GM21515 (cell line): Measurements from ENCODE around the gene UBE2B.
"Not testable (repeated sequence)": the region's sequence is repeated elsewhere in the genome, so short reads cannot be mapped to it uniquely, and the experiment has no call there.

ENCODE experiments used
- ATAC-seq: cut with Tn5 transposase; IDR thresholded peaks from one replicate; pipeline ENCODE4 v1.9.1; 2021; ENCODE audit not compliant: unreplicated experiment

The UBE2B gene

DNA sequence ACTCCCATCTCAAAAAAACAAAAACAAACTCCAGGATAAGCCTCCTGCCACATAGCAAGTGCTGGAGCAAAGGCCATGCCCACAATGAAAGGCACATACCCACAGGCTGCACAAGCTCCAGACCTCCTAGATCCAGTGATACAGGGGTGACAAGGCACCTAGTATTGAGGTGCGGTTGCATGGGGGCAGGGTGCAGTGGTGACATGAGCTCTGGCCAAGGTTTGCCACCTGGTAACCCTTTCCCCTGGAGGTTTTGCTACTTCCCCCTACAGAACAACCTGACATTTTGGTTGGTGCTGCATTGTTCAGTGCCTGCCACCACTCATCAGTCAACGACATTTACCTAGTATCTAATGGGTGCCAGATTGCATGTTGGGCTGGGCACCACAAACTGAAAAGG is 25.8 kb downstream of the UBE2B start:
- no peak for ATAC-seq

GRCh38 chr5:134398609-134399155 is 27.3 kb downstream of the UBE2B start:
- no peak for ATAC-seq

DNA sequence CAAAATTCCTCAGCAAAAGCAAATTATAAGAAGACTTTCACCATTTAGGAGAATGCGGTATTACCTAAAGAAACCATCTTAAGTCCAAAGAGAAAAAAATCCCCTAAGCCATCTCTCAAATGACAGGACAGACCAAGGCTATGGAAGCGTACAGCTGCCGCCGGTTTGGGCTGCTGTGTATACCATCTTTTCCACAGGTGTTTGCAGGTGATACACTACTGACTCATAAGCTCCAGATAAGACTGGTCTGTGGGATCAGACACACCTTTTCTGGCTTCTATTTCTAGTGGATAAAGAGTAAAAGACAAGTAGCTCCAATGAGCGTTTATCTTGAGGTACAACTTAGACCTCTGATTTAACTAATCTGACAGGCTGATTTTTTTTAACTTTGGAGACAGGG is 32.6 kb downstream of the UBE2B start:
- ATAC-seq: no peak

DNA sequence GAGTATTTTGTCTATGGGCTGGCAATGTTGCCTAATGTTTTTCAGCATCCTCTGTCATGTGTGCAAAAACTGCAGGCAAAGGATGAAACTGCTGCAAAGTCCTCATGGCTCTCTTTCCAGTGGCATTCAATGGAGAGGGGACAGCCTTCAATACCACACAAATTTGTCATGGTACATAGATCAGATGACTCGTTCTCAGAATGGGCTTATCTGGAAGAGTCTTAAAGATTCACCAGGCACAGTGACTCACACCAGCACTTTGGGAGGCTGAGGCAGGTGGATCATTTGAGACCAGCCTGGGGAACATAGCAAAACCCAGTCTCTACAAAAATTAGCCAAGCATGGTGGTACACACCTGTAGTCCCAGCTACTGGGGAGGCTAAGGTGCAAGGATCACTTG is 35.0 kb downstream of the UBE2B start:
- ATAC-seq: no peak

DNA sequence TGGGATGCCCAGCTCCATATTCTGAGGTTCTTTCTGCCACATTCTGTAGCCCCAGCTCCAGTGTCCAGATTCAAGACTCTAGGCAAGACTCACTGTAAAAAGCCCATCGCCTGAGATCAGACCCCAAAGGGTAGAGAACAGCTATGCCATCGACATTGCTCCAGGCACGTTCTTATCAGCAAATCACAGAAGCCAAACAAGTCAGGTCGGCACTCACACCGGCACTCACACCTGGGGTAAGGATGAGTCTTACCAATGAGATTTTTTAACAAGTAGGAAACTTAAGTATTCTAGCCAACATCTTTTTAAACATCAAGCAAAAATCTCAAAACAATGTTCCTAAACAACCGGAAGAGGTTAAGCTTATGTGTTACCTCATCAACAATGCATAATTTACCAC is 38.0 kb downstream of the UBE2B start:
- ATAC-seq: no peak

- no peak for ATAC-seq
Measured at GRCh38 chr5:134410822-134411221, 39.5 kb downstream of the UBE2B start.

GRCh38 chr5:134411228-134411545 is 39.8 kb downstream of the UBE2B start:
- ATAC-seq: peak; percentile 6

DNA sequence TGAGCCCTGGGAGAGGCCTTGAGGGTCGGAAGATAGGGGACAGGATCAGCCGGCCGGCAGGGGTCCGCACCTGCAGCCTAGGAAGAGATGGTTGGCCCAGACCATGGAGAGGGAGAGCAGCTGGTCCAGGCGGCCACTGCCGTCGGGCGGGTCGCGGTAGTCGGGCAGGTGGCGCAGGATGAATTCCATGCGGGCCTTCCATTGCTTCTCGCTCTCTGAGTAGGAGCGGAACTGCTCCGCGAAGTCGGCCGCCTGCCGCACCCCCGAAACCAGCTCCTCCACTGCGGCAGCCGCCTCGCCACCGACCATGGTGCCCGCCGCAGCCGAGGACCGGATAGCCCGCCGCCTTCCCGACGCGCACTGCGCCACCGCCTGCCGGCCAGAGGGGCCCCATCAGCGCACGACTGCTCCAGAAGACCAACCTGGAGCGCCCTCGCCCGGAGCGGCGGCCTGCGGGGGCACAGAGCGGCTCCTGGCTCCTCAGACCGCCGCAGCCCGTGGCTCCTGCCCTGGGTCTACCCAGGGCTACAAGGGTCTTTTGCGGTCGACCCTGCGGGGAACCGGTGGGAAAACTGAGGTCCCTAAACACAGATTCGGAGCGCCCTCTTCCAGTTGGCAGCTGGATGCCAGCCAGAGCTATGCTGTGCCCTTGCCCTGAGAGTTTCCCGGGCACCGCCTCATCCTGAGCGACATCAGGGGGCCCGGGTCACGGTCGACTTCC is 40.3 kb downstream of the UBE2B start, which contains the start of gene CDKN2AIPNL:
TSS of gene CDKN2AIPNL (minus strand) at position 336 of the 721 bp plus-strand sequence. CDS start at position 309, 27 bp downstream.
- peak; percentile 96 for ATAC-seq

DNA sequence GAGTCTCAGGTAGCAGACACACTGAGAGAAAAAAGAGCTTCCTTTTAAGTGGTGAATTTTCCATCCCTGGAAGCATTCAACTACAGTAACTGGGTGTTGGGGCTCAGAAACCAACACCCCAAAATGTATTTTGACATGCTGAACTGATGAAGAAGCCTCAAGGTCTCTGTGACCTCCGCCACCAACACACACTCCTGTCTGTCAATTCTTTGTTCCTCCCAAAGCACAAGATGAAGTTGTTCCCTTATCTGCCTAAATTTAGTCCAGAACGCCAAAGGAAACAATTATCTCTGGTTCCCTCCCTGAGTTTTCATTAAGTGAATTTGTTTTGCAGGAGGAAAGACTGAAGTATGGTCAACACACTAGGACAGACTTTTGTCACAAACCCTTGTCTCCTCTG is 41.7 kb downstream of the UBE2B start:
- ATAC-seq: no peak

GRCh38 chr5:134417707-134418106 is 46.3 kb downstream of the UBE2B start:
- ATAC-seq: no peak

GRCh38 chr5:134418958-134419357 is 47.6 kb downstream of the UBE2B start:
- ATAC-seq: no peak

DNA sequence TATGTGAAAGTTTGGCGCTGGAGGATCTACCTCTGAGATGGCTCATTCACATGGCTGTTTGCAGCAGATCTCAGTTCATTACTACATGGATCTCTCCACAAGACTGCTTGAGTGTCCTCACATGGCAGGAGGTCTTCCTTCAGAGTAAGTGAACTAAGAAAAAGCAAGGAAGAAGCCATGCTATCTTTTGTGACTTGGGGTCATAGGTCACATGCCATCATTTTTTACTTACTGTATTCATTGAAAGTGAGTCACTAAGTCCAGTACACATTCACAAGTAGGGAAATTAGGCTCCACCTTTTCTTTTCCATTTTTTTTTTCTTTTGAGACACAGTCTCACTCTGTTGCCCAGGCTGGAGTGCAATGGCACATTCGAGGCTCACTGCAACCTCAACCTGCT is 49.0 kb downstream of the UBE2B start:
- ATAC-seq: no peak

- not testable (repeated sequence) for ATAC-seq
Measured at GRCh38 chr5:134421038-134421437, 49.7 kb downstream of the UBE2B start.

DNA sequence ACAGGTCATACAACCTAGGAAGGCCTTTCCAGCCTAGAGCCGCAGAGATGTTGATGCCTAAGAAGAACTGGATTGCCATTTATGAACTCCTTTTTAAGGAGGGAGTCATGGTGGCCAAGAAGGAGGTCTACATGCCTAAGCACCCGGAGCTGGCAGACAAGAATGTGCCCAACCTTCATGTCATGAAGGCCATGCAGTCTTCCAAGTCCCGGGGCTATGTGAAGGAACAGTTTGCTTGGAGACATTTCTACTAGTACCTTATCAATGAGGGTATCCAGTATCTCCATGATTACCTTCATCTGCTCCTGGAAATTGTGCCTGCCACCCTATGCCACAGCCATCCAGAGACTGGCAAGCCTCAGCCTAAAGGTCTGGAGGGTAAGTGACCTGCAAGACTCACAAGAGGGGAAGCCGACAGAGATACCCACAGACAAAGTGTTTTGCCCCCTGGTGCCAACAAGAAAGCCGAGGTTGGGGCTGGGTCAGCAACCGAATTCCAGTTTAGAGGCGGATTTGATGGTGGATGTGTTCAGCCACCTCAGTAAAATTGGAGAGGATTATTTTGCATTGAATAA is 51.5 kb downstream of the UBE2B start:
- no peak for ATAC-seq

GRCh38 chr5:134423376-134423775 is 52.0 kb downstream of the UBE2B start:
- ATAC-seq: no peak

DNA sequence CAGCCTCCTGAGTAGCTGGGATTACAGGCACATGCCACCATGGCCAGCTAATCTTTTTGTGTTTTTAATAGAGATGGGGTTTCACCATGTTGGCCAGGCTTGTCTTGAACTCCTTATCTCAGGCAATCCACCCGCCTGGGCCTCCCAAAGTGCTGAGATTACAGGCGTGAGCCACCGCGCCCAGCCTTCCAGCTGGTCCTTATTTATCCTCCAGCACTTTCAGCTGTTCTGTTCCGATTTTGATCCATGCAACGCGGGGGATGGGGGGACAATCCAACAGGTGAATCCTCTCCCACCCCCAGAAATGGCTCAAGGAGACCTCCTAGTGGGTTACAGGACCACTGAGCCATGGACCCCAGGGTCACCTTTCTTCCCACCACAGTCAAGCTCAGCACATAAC is 55.0 kb downstream of the UBE2B start:
- ATAC-seq: no peak

DNA sequence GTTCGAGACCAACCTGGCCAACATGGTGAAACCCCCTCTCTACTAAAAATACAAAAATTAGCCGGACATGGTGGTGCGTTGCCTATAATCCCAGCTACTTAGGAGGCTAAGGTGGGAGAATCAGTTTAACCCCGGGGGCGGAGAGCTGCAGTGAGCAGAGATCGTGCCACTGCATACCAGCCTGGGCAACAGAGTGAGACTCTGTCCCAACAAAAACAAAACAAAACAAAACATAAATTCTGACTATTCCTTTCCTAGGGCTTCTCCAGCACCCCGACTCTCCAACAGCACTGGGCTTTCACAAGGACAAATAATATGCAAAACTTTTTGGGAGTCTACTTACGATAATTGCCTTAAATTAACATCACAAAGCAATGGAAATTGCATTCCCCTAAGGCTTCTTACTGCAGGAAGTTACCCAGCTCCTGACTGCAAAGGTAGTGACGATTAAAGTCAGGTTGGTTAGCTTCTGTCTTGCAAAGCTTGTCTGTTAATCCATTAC is 56.2 kb downstream of the UBE2B start:
- no peak for ATAC-seq

GRCh38 chr5:134430001-134430569 is 58.7 kb downstream of the UBE2B start:
- ATAC-seq: no peak

- ATAC-seq: no peak
Measured at GRCh38 chr5:134432174-134432573, 60.8 kb downstream of the UBE2B start.

DNA sequence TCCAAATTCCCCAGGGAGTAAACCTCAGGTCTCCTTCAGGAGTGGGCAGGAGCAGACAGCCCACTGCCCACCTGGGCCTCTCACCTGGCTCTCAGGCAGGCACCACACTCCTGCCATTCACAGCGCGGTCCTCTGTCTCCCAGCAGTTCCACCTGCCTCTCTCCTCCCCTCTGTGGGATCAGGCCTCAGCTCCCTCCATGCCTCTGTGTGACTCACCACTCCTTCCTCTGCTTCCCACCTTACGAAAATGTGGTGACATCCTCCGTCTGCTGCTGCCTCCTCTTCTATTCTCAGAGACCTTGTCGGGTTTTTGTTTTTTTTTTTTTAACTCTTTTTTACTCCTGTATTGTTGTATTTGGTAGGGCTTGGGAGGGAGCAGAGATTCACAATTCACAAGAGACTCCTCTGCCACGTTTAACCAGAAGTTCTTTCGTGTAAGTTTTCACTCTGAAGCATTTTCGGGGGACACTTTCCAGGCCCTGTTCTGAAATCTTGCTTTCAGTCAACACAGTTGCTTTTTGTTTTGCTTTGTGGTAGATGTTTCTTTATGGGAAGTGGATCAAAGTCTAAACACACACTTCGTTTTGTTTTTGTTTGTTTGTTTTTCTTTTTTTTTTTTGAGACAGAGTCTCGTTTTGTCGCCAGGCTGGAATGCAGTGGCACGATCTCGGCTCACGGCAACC is 61.4 kb downstream of the UBE2B start:
- ATAC-seq: no peak

DNA sequence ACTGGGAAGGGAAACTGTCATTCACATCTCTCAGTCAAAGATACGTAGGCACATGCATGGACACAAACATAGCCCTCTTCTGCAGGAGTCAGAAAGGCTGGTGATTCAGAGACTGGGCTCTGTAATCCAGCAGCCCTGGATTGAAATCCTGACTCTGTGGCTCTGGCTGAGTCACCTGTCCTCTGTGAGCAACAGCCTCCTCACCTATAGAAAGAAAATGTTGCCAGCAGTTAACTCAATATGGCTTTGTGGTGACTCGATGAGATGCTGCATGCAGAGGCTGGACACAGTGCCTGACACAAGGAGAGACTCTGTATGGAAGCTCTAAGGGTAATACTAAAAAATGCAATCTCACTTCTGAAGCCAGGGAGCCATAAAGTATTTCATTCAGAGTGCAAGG is 64.2 kb downstream of the UBE2B start:
- no peak for ATAC-seq
